A673 (cell line): Measurements from ENCODE around the gene MICOS13.

Experiments used
- EZH2 ChIP-seq: fragments of 200-600 bp; sonication (generic); IDR thresholded peaks from 2 replicates; pipeline ENCODE4 v1.6.1; 2017; ENCODE audit warnings: borderline replicate concordance, low read depth, mild to moderate bottlenecking, mixed read lengths, antibody characterized with exemption, low read length; ENCODE audit not compliant: poor library complexity, severe bottlenecking
- TF ChIP-seq, protein P1 (sequence below): fragments of 300-800, 200-600 bp; sonication (generic); conservative IDR thresholded peaks from 2 replicates; pipeline ENCODE4 v1.5.1; 2017; ENCODE audit warnings: low read depth, mild to moderate bottlenecking, antibody characterized with exemption, low read length, moderate library complexity, mixed read lengths

- TF ChIP-seq EZH2: no peak
- TF ChIP-seq, protein P1, sequence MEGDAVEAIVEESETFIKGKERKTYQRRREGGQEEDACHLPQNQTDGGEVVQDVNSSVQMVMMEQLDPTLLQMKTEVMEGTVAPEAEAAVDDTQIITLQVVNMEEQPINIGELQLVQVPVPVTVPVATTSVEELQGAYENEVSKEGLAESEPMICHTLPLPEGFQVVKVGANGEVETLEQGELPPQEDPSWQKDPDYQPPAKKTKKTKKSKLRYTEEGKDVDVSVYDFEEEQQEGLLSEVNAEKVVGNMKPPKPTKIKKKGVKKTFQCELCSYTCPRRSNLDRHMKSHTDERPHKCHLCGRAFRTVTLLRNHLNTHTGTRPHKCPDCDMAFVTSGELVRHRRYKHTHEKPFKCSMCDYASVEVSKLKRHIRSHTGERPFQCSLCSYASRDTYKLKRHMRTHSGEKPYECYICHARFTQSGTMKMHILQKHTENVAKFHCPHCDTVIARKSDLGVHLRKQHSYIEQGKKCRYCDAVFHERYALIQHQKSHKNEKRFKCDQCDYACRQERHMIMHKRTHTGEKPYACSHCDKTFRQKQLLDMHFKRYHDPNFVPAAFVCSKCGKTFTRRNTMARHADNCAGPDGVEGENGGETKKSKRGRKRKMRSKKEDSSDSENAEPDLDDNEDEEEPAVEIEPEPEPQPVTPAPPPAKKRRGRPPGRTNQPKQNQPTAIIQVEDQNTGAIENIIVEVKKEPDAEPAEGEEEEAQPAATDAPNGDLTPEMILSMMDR: no peak
These were observed 51.9 kb downstream of the MICOS13 start for GRCh38 chr19:5628461-5628860.
